ENCODE results near the gene CMSS1. TPM values are rescaled to one million over a fixed set of nuclear protein-coding genes. Genes with fewer than 3 reads are reported as not detected.

Gene CMSS1
- polyA plus RNA-seq, 1 donor, result 20.6 TPM

- DNase-seq, result no peak
Observed at GRCh38 chr3:100111728-100112127, 294.1 kb downstream of the CMSS1 start.

GRCh38 chr3:100113723-100114412 lies 296.2 kb downstream of the CMSS1 start:
- DNase-seq, result no peak

- no peak for DNase-seq
Observed at GRCh38 chr3:100114413-100115030, 296.9 kb downstream of the CMSS1 start, which contains the start of gene FILIP1L. FILIP1L (minus strand) TSS chr3:100114501.

GRCh38 chr3:100117093-100117492 lies 299.4 kb downstream of the CMSS1 start:
- DNase-seq, result no peak

GRCh38 chr3:100120012-100120411 lies 302.4 kb downstream of the CMSS1 start:
- peak; percentile 46 for DNase-seq

- DNase-seq, result no peak
Observed at GRCh38 chr3:100120693-100121092, 303.0 kb downstream of the CMSS1 start.

GRCh38 chr3:100122321-100122720 lies 304.7 kb downstream of the CMSS1 start:
- DNase-seq, result no peak

GRCh38 chr3:100123112-100123511 lies 305.4 kb downstream of the CMSS1 start:
- DNase-seq, result no peak

- peak; percentile 44 for DNase-seq
Observed at GRCh38 chr3:100124201-100124761, 306.6 kb downstream of the CMSS1 start.

- peak; percentile 41 for DNase-seq
Observed at GRCh38 chr3:100125161-100125938, 307.7 kb downstream of the CMSS1 start.

GRCh38 chr3:100127792-100128191 lies 310.1 kb downstream of the CMSS1 start:
- no peak for DNase-seq

GRCh38 chr3:100128565-100128964 lies 310.9 kb downstream of the CMSS1 start:
- no peak for DNase-seq

GRCh38 chr3:100129941-100130340 lies 312.3 kb downstream of the CMSS1 start:
- DNase-seq, result no peak

GRCh38 chr3:100131241-100131640 lies 313.6 kb downstream of the CMSS1 start:
- DNase-seq, result no peak

- DNase-seq, result peak; percentile 70
Observed at GRCh38 chr3:100136921-100137320, 319.3 kb downstream of the CMSS1 start.

- no peak for DNase-seq
Observed at GRCh38 chr3:100140976-100141375, 323.3 kb downstream of the CMSS1 start.

- DNase-seq, result no peak
Observed at GRCh38 chr3:100141586-100141985, 323.9 kb downstream of the CMSS1 start.

- no peak for DNase-seq
Observed at GRCh38 chr3:100144255-100144866, 326.7 kb downstream of the CMSS1 start.

GRCh38 chr3:100149130-100149529 lies 331.5 kb downstream of the CMSS1 start:
- no peak for DNase-seq

- DNase-seq, result no peak
Observed at GRCh38 chr3:100149713-100150415, 332.2 kb downstream of the CMSS1 start.

GRCh38 chr3:100150473-100150872 lies 332.8 kb downstream of the CMSS1 start:
- peak; percentile 72 for DNase-seq

Data from hindlimb muscle (tissue), 1 donor.